HG03439 (cell line): Measurements from ENCODE around the gene STX1A.

Experiments
- ATAC-seq: cut with Tn5 transposase; IDR thresholded peaks from one replicate; pipeline ENCODE4 v1.9.1; 2021; ENCODE audit warnings: mild to moderate bottlenecking, moderate library complexity; ENCODE audit not compliant: unreplicated experiment

Gene STX1A

GRCh38 chr7:73708961-73709549, 10.4 kb downstream of the STX1A start:
- no peak for ATAC-seq

- ATAC-seq: no peak
Observed at GRCh38 chr7:73707045-73707631, 12.3 kb downstream of the STX1A start.

- no peak for ATAC-seq
Observed at GRCh38 chr7:73706126-73707044, 13.1 kb downstream of the STX1A start.

- ATAC-seq: no peak
Observed at GRCh38 chr7:73705551-73705920, 13.9 kb downstream of the STX1A start.

GRCh38 chr7:73704640-73705550, 14.6 kb downstream of the STX1A start:
- ATAC-seq: no peak

- ATAC-seq: no peak
Observed at GRCh38 chr7:73703757-73704639, 15.5 kb downstream of the STX1A start.

- ATAC-seq: no peak
Observed at GRCh38 chr7:73703225-73703624, 16.2 kb downstream of the STX1A start.

- no peak for ATAC-seq
Observed at GRCh38 chr7:73702665-73703064, 16.8 kb downstream of the STX1A start.

GRCh38 chr7:73702226-73702625, 17.2 kb downstream of the STX1A start:
- ATAC-seq: no peak

- ATAC-seq: no peak
Observed at GRCh38 chr7:73701357-73701995, 18.0 kb downstream of the STX1A start.

GRCh38 chr7:73700581-73701134, 18.8 kb downstream of the STX1A start:
- no peak for ATAC-seq

- ATAC-seq: no peak
Observed at GRCh38 chr7:73700069-73700423, 19.4 kb downstream of the STX1A start.

- no peak for ATAC-seq
Observed at GRCh38 chr7:73699370-73700068, 19.9 kb downstream of the STX1A start.

GRCh38 chr7:73698410-73698809, 21.1 kb downstream of the STX1A start:
- ATAC-seq: no peak

GRCh38 chr7:73696372-73696771, 23.1 kb downstream of the STX1A start:
- ATAC-seq: no peak

- ATAC-seq: no peak
Observed at GRCh38 chr7:73690646-73691045, 28.8 kb downstream of the STX1A start.

GRCh38 chr7:73688288-73688687, 31.2 kb downstream of the STX1A start:
- no peak for ATAC-seq

- no peak for ATAC-seq
Observed at GRCh38 chr7:73685311-73685710, 34.2 kb downstream of the STX1A start.
